Measurements from ENCODE around the gene LENEP. TPM values are rescaled to one million over a fixed set of nuclear protein-coding genes. Genes with fewer than 3 reads are reported as not detected.
"Not testable (repeated sequence)": the region's sequence is repeated elsewhere in the genome, so short reads cannot be mapped to it uniquely, and the experiment has no call there.

The LENEP gene
- total RNA-seq, 8 experiments from 2014 or later = 0.38 to 3.4 (median 1.3) TPM; not detected in 1

- 0 to 67% (median 15%) methylated on average over 1 to 11 of the region's 17 CpGs for WGBS, 10 experiments
- no peak for ATAC-seq (replicated peaks in 6 of 8)
- H3K27ac ChIP-seq = peak overlapping the region; percentile 75 to 80
- H3K4me3 ChIP-seq = peak overlapping the region; percentile 65 to 93 (median 71)
- in situ Hi-C loops (cut with MboI; ENCODE audit: low pct_unique_long_range_greater_than_20kb in 2 of 9, low sequenced_read_pairs in 9 of 9, unreplicated experiment in 9 of 9) = no loop called here
- peaks cover 14 to 15% of the 10 kb centered on the region in 2 donors for H3K4me1 ChIP-seq (replicated peaks in 1 of 2)
Measured at GRCh38 chr1:154983776-154984466, 9.5 kb upstream of the LENEP start.

GRCh38 chr1:154986736-154987135, 6.7 kb upstream of the LENEP start:
- in situ Hi-C loops (cut with MboI; ENCODE audit: low pct_unique_long_range_greater_than_20kb in 2 of 9, low sequenced_read_pairs in 9 of 9, unreplicated experiment in 9 of 9); H3K27ac ChIP-seq; ATAC-seq (replicated peaks in 6 of 8); H3K4me3 ChIP-seq: not testable (repeated sequence)
- 94 to 100% (median 100%) methylated on average over 1 to 3 of the region's 4 CpGs; no CpG with 5 or more reads in 2 of the 10 experiments for WGBS, 10 experiments
- H3K4me1 ChIP-seq (replicated peaks in 1 of 2) = peaks cover 16 to 19% of the 10 kb centered on the region in 2 donors

- H3K27ac ChIP-seq = no peak overlapping the region
- H3K4me3 ChIP-seq = no peak overlapping the region
- WGBS, 10 experiments = 87 to 100% (median 100%) methylated on average over 1 to 6 of the region's 6 CpGs; no CpG with 5 or more reads in 1 of the 10 experiments
- peaks cover 13 to 17% of the 10 kb centered on the region in 2 donors for H3K4me1 ChIP-seq (replicated peaks in 1 of 2)
- no peak for ATAC-seq (replicated peaks in 6 of 8)
- in situ Hi-C loops (cut with MboI; ENCODE audit: low pct_unique_long_range_greater_than_20kb in 2 of 9, low sequenced_read_pairs in 9 of 9, unreplicated experiment in 9 of 9) = no loop called here
Measured at GRCh38 chr1:154987326-154987725, 6.1 kb upstream of the LENEP start.

- Histone ChIP-seq H3K4me1 (replicated peaks in 1 of 2) (peaks cover 17 to 20% of the 10 kb centered on the region in 2 donors), H3K4me3 (no peak overlapping the region), H3K27ac (no peak overlapping the region)
- no peak for ATAC-seq (replicated peaks in 6 of 8)
- WGBS, 10 experiments = 89 to 100% (median 91%) methylated on average over 1 to 13 of the region's 17 CpGs; no CpG with 5 or more reads in 3 of the 10 experiments
- in situ Hi-C loops (cut with MboI; ENCODE audit: low pct_unique_long_range_greater_than_20kb in 2 of 9, low sequenced_read_pairs in 9 of 9, unreplicated experiment in 9 of 9) = no loop called here
Measured at GRCh38 chr1:154988058-154988954, 5.1 kb upstream of the LENEP start.

GRCh38 chr1:154989195-154989860, 4.1 kb upstream of the LENEP start:
- 80 to 100% (median 100%) methylated on average over 1 of the region's 3 CpGs; no CpG with 5 or more reads in 6 of the 10 experiments for WGBS, 10 experiments
- ATAC-seq (replicated peaks in 6 of 8) = no peak
- Histone ChIP-seq H3K27ac (no peak overlapping the region), H3K4me1 (replicated peaks in 1 of 2) (peaks cover 21 to 22% of the 10 kb centered on the region in 2 donors), H3K4me3 (no peak overlapping the region)
- in situ Hi-C loops (cut with MboI; ENCODE audit: low pct_unique_long_range_greater_than_20kb in 2 of 9, low sequenced_read_pairs in 9 of 9, unreplicated experiment in 9 of 9) = no loop called here

GRCh38 chr1:154990276-154990675, 3.1 kb upstream of the LENEP start:
- Histone ChIP-seq H3K4me1 (replicated peaks in 1 of 2) (peaks cover 16 to 17% of the 10 kb centered on the region in 2 donors), H3K4me3 (no peak overlapping the region), H3K27ac (no peak overlapping the region)
- ATAC-seq (replicated peaks in 6 of 8) = no peak
- WGBS, 10 experiments = 80 to 100% (median 91%) methylated on average over 1 to 8 of the region's 8 CpGs; no CpG with 5 or more reads in 4 of the 10 experiments
- in situ Hi-C loops (cut with MboI; ENCODE audit: low pct_unique_long_range_greater_than_20kb in 2 of 9, low sequenced_read_pairs in 9 of 9, unreplicated experiment in 9 of 9) = no loop called here

GRCh38 chr1:154992721-154993571, 440 bp upstream of the LENEP start:
- peak overlapping the region in 1 of 2 donors; percentile 66 for H3K27ac ChIP-seq
- in situ Hi-C loops (cut with MboI; ENCODE audit: low pct_unique_long_range_greater_than_20kb in 2 of 9, low sequenced_read_pairs in 9 of 9, unreplicated experiment in 9 of 9) = no loop called here
- 38 to 100% (median 93%) methylated on average over 1 to 13 of the region's 14 CpGs; no CpG with 5 or more reads in 3 of the 10 experiments for whole genome bisulfite sequencing, 10 experiments
- ATAC-seq (replicated peaks in 6 of 8) = peak; percentile 50 to 94 (median 90)
- H3K4me1 ChIP-seq (replicated peaks in 1 of 2) = peaks cover 17 to 19% of the 10 kb centered on the region in 2 donors
- H3K4me3 ChIP-seq = no peak overlapping the region

- Histone ChIP-seq H3K4me3 (no peak overlapping the region), H3K4me1 (replicated peaks in 1 of 2) (peaks cover 13 to 22% of the 10 kb centered on the region in 2 donors), H3K27ac (no peak overlapping the region)
- 11 to 83% (median 83%) methylated on average over 1 of the region's 1 CpG; no CpG with 5 or more reads in 5 of the 10 experiments for WGBS, 10 experiments
- ATAC-seq (replicated peaks in 6 of 8) = no peak
- in situ Hi-C loops (cut with MboI; ENCODE audit: low pct_unique_long_range_greater_than_20kb in 2 of 9, low sequenced_read_pairs in 9 of 9, unreplicated experiment in 9 of 9) = no loop called here
Measured at GRCh38 chr1:154994269-154994587, 842 bp downstream of the LENEP start.

- WGBS, 10 experiments = 16 to 93% (median 89%) methylated on average over 1 to 3 of the region's 3 CpGs; no CpG with 5 or more reads in 4 of the 10 experiments
- no peak for ATAC-seq (replicated peaks in 6 of 8)
- in situ Hi-C loops (cut with MboI; ENCODE audit: low pct_unique_long_range_greater_than_20kb in 2 of 9, low sequenced_read_pairs in 9 of 9, unreplicated experiment in 9 of 9) = no loop called here
- Histone ChIP-seq H3K27ac (no peak overlapping the region), H3K4me3 (no peak overlapping the region), H3K4me1 (replicated peaks in 1 of 2) (peaks cover 11 to 22% of the 10 kb centered on the region in 2 donors)
Measured at GRCh38 chr1:154994591-154994990, 1.2 kb downstream of the LENEP start.

- 0 to 78% (median 37%) methylated on average over 2 to 11 of the region's 13 CpGs for WGBS, 10 experiments
- in situ Hi-C loops (cut with MboI; ENCODE audit: low pct_unique_long_range_greater_than_20kb in 2 of 9, low sequenced_read_pairs in 9 of 9, unreplicated experiment in 9 of 9) = not testable (repeated sequence)
- peak in 3 of 8 experiments; percentile 4 to 18 (median 6) for ATAC-seq (replicated peaks in 6 of 8)
Measured at GRCh38 chr1:154995301-154995983, 2.1 kb downstream of the LENEP start.

GRCh38 chr1:154996966-154997701, 3.7 kb downstream of the LENEP start:
- ATAC-seq (replicated peaks in 6 of 8) = no peak

More at GRCh38 chr1:154995301-154995983, 2.1 kb downstream of the LENEP start:
- not testable (repeated sequence) for H3K27ac ChIP-seq, H3K4me3 ChIP-seq
- peaks cover 17 to 22% of the 10 kb centered on the region in 2 donors for H3K4me1 ChIP-seq (replicated peaks in 1 of 2)

More at GRCh38 chr1:154996966-154997701, 3.7 kb downstream of the LENEP start:
- Histone ChIP-seq H3K27ac (no peak overlapping the region), H3K4me3 (no peak overlapping the region), H3K4me1 (replicated peaks in 1 of 2) (peaks cover 17 to 22% of the 10 kb centered on the region in 2 donors)
- in situ Hi-C loops (cut with MboI; ENCODE audit: low pct_unique_long_range_greater_than_20kb in 2 of 9, low sequenced_read_pairs in 9 of 9, unreplicated experiment in 9 of 9) = no loop called here
- WGBS, 10 experiments = 66 to 100% (median 96%) methylated on average over 2 to 14 of the region's 15 CpGs; no CpG with 5 or more reads in 3 of the 10 experiments
